GM18517 (cell line): Measurements from ENCODE around the gene SEMA4A.
"Not testable (repeated sequence)": the region's sequence is repeated elsewhere in the genome, so short reads cannot be mapped to it uniquely, and the experiment has no call there.

Experiments
- ATAC-seq: cut with Tn5 transposase; IDR thresholded peaks from one replicate; pipeline ENCODE4 v1.9.1; 2021; ENCODE audit warnings: mild to moderate bottlenecking, moderate library complexity; ENCODE audit not compliant: unreplicated experiment

The SEMA4A gene

GRCh38 chr1:156118177-156118868 lies 35.1 kb upstream of the SEMA4A start:
- ATAC-seq = no peak

GRCh38 chr1:156119503-156120209 lies 33.7 kb upstream of the SEMA4A start:
- ATAC-seq = no peak

- no peak for ATAC-seq
Observed at GRCh38 chr1:156120318-156120717, 33.1 kb upstream of the SEMA4A start.

- ATAC-seq = not testable (repeated sequence)
Observed at GRCh38 chr1:156121005-156121404, 32.4 kb upstream of the SEMA4A start.

- no peak for ATAC-seq
Observed at GRCh38 chr1:156121457-156121856, 31.9 kb upstream of the SEMA4A start.

- no peak for ATAC-seq
Observed at GRCh38 chr1:156122086-156122485, 31.3 kb upstream of the SEMA4A start.

GRCh38 chr1:156122519-156123355 lies 30.6 kb upstream of the SEMA4A start:
- ATAC-seq = no peak

- no peak for ATAC-seq
Observed at GRCh38 chr1:156123356-156124196, 29.8 kb upstream of the SEMA4A start.

GRCh38 chr1:156124557-156125483 lies 28.6 kb upstream of the SEMA4A start:
- no peak for ATAC-seq

- not testable (repeated sequence) for ATAC-seq
Observed at GRCh38 chr1:156125544-156125943, 27.8 kb upstream of the SEMA4A start.

- peak; percentile 37 for ATAC-seq
Observed at GRCh38 chr1:156126043-156126629, 27.2 kb upstream of the SEMA4A start.

- ATAC-seq = peak; percentile 51
Observed at GRCh38 chr1:156126630-156127534, 26.5 kb upstream of the SEMA4A start.

- ATAC-seq = no peak
Observed at GRCh38 chr1:156128308-156128653, 25.1 kb upstream of the SEMA4A start.

- ATAC-seq = no peak
Observed at GRCh38 chr1:156128654-156129597, 24.5 kb upstream of the SEMA4A start.

GRCh38 chr1:156129687-156130577 lies 23.5 kb upstream of the SEMA4A start:
- no peak for ATAC-seq

GRCh38 chr1:156130578-156130942 lies 22.8 kb upstream of the SEMA4A start:
- ATAC-seq = no peak
